K562 (cell line): ENCODE measurements around the gene RALY. TPM values are rescaled to one million over a fixed set of nuclear protein-coding genes. Genes with fewer than 3 reads are reported as not detected.

Experiments
- C11orf30 ChIP-seq: fragments of 450-650 bp; IDR thresholded peaks from 2 replicates; pipeline ENCODE4 v1.6.1; 2016; ENCODE audit warnings: low read depth, mild to moderate bottlenecking
- FOXK1 ChIP-seq: sonication (generic); formaldehyde crosslinking; IDR thresholded peaks from 2 replicates; pipeline ENCODE4 v1.8.0; 2022; ENCODE audit warnings: missing genetic modification reagents, mild to moderate bottlenecking, borderline replicate concordance
- JUN ChIP-seq, 2 experiments: sonication (generic) in 1 of 2; formaldehyde crosslinking in 1 of 2; IDR thresholded peaks; 2 replicates each; pipeline versions ENCODE4 v1.6.1 to v1.8.0; 2012 to 2022; ENCODE audit warnings: borderline replicate concordance in 2 of 2, mild to moderate bottlenecking in 2 of 2, improper control_type of control experiment in 1 of 2, low read depth in 1 of 2, low read length in 1 of 2, missing genetic modification reagents in 1 of 2
- LARP7 ChIP-seq: fragments of 450-650 bp; IDR thresholded peaks from 2 replicates; pipeline ENCODE4 v1.6.1; 2016
- MGA ChIP-seq: fragments of 450-650 bp; IDR thresholded peaks from 2 replicates; pipeline ENCODE4 v1.6.1; 2016; ENCODE audit warnings: mild to moderate bottlenecking, moderate library complexity
- MXD1 ChIP-seq: fragments of 250-450 bp; sonication (Bioruptor Pico); IDR thresholded peaks from 2 replicates; pipeline ENCODE4 v1.8.0; 2021; ENCODE audit warnings: borderline replicate concordance, mild to moderate bottlenecking, moderate library complexity; ENCODE audit not compliant: poor library complexity, severe bottlenecking
- NFATC3 ChIP-seq: fragments of 450-650 bp; IDR thresholded peaks from 2 replicates; pipeline ENCODE4 v1.6.1; 2017; ENCODE audit warnings: mild to moderate bottlenecking
- NFIC ChIP-seq: fragments of 450-650 bp; IDR thresholded peaks from 2 replicates; pipeline ENCODE4 v1.6.1; 2017; ENCODE audit warnings: mild to moderate bottlenecking, inconsistent platforms
- RBM34 ChIP-seq: fragments of 200-400 bp; formaldehyde crosslinking; IDR thresholded peaks from 2 replicates; pipeline ENCODE4 v1.6.1; 2018; ENCODE audit warnings: low read length, borderline replicate concordance; ENCODE audit not compliant: insufficient read depth
- SNRNP70 ChIP-seq: fragments of 200-400 bp; formaldehyde crosslinking; optimal IDR thresholded peaks from 2 replicates; pipeline ENCODE3; 2017; ENCODE audit warnings: low read depth, low read length
- TCFL5 ChIP-seq: fragments of 250-450 bp; sonication (Bioruptor Pico); conservative IDR thresholded peaks from 2 replicates; pipeline ENCODE4 v1.6.1; 2021; ENCODE audit warnings: mild to moderate bottlenecking, moderate library complexity, matching md5 sums
- ZBTB12 ChIP-seq: fragments of 250-450 bp; sonication (Bioruptor Pico); IDR thresholded peaks from 2 replicates; pipeline ENCODE4 v1.4.0; 2020
- ZFP36 ChIP-seq: fragments of 150-350 bp; IDR thresholded peaks from 2 replicates; pipeline ENCODE4 v1.6.1; 2018; ENCODE audit warnings: low read length, low read depth; ENCODE audit not compliant: partially characterized antibody
- ZNF24 ChIP-seq: fragments of 450-650 bp; IDR thresholded peaks from 2 replicates; pipeline ENCODE4 v1.6.1; 2016
- ZNF354B ChIP-seq: fragments of 250-450 bp; sonication (Bioruptor Pico); IDR thresholded peaks from 2 replicates; pipeline ENCODE4 v1.4.0; 2020
- polyA plus RNA-seq, 8 experiments: library from polyadenylated mRNA; depleted of rRNA in 4 of 8; stranded (reverse) in 5 of 8; unstranded in 3 of 8; fragments of >200 nt; fragmentation: Nextera tagmentation in 2 of 8; fragmentation: Illumina TruSeq in 1 of 8; extraction: Ambion mirVana in 2 of 8; extraction: Trizol in 1 of 8; gene quantifications; 2 replicates each; pipeline versions ENCODE4 v1.2.1 to v1.2.3, GENCODE V29; 2011 to 2014; ENCODE audit warnings: inconsistent platforms in 1 of 8, missing spikeins in 1 of 8
- total RNA-seq, 7 experiments: library from RNA; depleted of rRNA in 6 of 7; stranded (reverse); fragments of >200 nt in 6 of 7; fragmentation: Illumina TruSeq in 2 of 7; extraction: Trizol in 2 of 7; gene quantifications; 2 replicates each; pipeline versions ENCODE4 v1.2.1 to v1.2.3, GENCODE V29; 2011 to 2021; ENCODE audit warnings: low replicate concordance in 1 of 7

RALY gene
- total and polyA plus RNA-seq, 9 of the 15 experiments (the other 6 are each of a cell fraction or from before 2014, with no cell fraction given): 0.80 to 207 (median 128) TPM

GRCh38 chr20:34111702-34112599, 118.2 kb downstream of the RALY start, which contains the start of gene EIF2S2 (continued):
- TF ChIP-seq NFIC (peak; percentile 71), MXD1 (CRISPR knock-in tag) (no peak), ZNF24 (no peak), TCFL5 (CRISPR knock-in tag) (no peak), LARP7 (no peak), FOXK1 (CRISPR knock-in tag) (no peak; the same call in 1 of the 2 replicates), ZNF354B (CRISPR knock-in tag) (no peak), SNRNP70 (no peak), JUN (IDR thresholded peaks at IDR 0.05; ENCODE audit: borderline replicate concordance, low read depth, low read length) (no peak), JUN (CRISPR knock-in tag; IDR thresholded peaks at IDR 0.05; ENCODE audit: borderline replicate concordance) (no peak), C11orf30 (peak; percentile 44; the same call in 1 of the 2 replicates), MGA (no peak), ZFP36 (no peak), ZBTB12 (CRISPR knock-in tag) (peak; percentile 97), NFATC3 (no peak), RBM34 (no peak)
